Measurements from ENCODE around the gene ATP9A.
"Not testable (repeated sequence)": the region's sequence is repeated elsewhere in the genome, so short reads cannot be mapped to it uniquely, and the experiment has no call there.

The ATP9A gene

GRCh38 chr20:51660672-51661608 is 107.2 kb downstream of the ATP9A start:
- no peak overlapping the region for H3K4me3 ChIP-seq (ENCODE audit: low read depth, low read length)
- TF ChIP-seq, protein P1, sequence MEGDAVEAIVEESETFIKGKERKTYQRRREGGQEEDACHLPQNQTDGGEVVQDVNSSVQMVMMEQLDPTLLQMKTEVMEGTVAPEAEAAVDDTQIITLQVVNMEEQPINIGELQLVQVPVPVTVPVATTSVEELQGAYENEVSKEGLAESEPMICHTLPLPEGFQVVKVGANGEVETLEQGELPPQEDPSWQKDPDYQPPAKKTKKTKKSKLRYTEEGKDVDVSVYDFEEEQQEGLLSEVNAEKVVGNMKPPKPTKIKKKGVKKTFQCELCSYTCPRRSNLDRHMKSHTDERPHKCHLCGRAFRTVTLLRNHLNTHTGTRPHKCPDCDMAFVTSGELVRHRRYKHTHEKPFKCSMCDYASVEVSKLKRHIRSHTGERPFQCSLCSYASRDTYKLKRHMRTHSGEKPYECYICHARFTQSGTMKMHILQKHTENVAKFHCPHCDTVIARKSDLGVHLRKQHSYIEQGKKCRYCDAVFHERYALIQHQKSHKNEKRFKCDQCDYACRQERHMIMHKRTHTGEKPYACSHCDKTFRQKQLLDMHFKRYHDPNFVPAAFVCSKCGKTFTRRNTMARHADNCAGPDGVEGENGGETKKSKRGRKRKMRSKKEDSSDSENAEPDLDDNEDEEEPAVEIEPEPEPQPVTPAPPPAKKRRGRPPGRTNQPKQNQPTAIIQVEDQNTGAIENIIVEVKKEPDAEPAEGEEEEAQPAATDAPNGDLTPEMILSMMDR (IDR thresholded peaks at IDR 0.05; ENCODE audit: low read depth, low read length, missing control alignments): no peak
- DNase-seq (ENCODE audit: low read depth): no peak

DNA sequence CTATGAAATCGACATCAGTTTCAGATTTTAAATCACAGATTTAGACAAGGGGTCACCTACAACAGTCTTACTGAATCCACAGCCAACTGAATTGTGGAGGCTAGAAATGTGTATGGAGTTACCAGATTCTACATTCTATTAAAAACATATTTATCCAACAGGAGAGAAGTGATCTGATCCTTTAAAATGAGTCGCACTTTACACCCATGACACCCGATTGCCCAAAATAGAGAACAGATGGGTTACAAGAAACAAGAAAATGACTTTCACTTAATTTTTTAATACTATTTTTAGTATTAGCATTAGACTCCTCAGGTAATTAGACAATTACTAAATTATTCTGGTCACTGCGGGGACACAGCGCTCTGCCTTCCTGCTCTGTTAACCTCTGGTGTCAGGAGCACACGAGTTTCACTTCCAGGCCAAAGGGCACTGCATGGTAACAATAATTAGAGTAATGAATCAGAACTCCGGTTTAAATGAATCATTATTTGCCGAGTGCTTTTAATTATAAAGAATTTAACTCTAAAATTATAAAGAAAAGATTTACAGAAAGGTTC is 108.6 kb downstream of the ATP9A start:
- no peak overlapping the region for H3K4me3 ChIP-seq (ENCODE audit: low read depth, low read length)
- TF ChIP-seq, protein P1 (IDR thresholded peaks at IDR 0.05; ENCODE audit: low read depth, low read length, missing control alignments): no peak
- no peak for DNase-seq (ENCODE audit: low read depth)

- TF ChIP-seq, protein P1 (IDR thresholded peaks at IDR 0.05; ENCODE audit: low read depth, low read length, missing control alignments): no peak
- DNase-seq (ENCODE audit: low read depth): no peak
- no peak overlapping the region for H3K4me3 ChIP-seq (ENCODE audit: low read depth, low read length)
Measured at GRCh38 chr20:51656726-51657260, 111.4 kb downstream of the ATP9A start.

DNA sequence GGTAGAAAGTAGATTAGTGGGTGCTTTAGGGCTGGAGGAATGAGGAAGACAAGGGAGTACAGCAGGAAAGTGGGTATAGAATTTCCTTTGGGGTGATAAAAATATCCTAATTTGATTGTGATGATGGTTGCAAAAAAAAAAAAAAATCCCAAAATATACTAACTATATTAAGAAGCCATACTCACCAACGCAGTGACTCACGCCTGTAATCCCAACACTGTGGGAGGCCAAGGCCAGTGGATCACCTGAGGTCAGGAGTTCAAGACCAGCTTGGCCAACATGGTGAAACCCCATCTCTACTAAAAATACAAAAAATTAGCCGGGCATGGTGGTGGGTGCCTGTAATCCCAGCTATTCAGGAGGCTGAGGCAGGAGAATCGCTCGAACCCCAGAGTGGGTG is 112.1 kb downstream of the ATP9A start:
- not testable (repeated sequence) for DNase-seq (ENCODE audit: low read depth); H3K4me3 ChIP-seq (ENCODE audit: low read depth, low read length)

- H3K4me3 ChIP-seq (ENCODE audit: low read depth, low read length): no peak overlapping the region
- TF ChIP-seq, protein P1 (IDR thresholded peaks at IDR 0.05; ENCODE audit: low read depth, low read length, missing control alignments): no peak
- DNase-seq (ENCODE audit: low read depth): no peak
Measured at GRCh38 chr20:51654495-51654894, 113.7 kb downstream of the ATP9A start.

- no peak for DNase-seq (ENCODE audit: low read depth)
- no peak overlapping the region for H3K4me3 ChIP-seq (ENCODE audit: low read depth, low read length)
- TF ChIP-seq, protein P1 (IDR thresholded peaks at IDR 0.05; ENCODE audit: low read depth, low read length, missing control alignments): no peak
Measured at GRCh38 chr20:51654060-51654459, 114.1 kb downstream of the ATP9A start.

DNA sequence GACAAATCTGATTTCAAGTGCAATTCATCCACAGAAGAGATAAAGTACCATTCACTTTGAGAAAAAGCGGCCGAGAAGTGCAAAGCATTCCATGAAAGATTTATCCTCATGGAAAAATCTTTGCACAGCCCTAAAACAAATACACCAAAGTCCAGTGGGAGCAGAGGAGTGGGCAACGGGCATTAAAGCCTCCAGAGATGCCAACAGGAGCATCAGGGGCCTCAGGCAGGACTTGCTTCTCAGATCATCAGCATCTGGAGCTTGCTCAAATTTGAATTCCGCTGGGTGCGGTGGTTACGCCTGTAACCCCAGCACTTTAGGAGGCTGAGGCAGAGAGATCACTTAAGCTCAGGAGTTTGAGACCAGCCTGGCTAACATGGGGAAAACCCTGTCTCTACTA is 115.0 kb downstream of the ATP9A start:
- TF ChIP-seq, protein P1 (IDR thresholded peaks at IDR 0.05; ENCODE audit: low read depth, low read length, missing control alignments): no peak
- H3K4me3 ChIP-seq (ENCODE audit: low read depth, low read length): no peak overlapping the region
- DNase-seq (ENCODE audit: low read depth): no peak
